Measurements from ENCODE around the gene CREB3. TPM values are rescaled to one million over a fixed set of nuclear protein-coding genes. Genes with fewer than 3 reads are reported as not detected.
A peak's percentile ranks its signal among the peaks of the same experiment; 100 is the strongest.

Gene CREB3
- total RNA-seq, 1 donor from 2014 or later, result 35.9 TPM

DNA sequence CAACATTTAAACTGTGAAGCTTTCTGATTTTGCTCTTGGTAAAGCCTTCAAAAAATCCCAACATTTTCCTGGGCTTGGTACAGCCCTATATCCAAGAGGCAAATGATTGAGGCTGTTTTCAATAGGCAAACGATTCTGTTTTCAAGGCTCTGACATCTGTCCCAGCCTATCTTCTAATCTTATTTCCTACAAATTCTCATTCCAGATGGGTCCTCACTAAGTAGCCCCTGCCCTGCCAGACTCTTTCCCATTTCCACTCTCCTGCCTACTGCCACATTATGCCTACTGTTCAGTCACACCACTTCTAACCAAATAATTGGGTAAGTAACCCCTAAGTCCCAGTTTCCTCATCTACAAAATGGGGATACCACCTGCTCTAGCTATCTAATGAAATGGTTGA is 13.1 kb downstream of the CREB3 start:
- H3K9me3 Mint-ChIP-seq, result no peaks in the 10 kb centered on the region
- DNase-seq (ENCODE audit: low read depth, low spot score), result no peak
- no peaks in the 10 kb centered on the region for H3K27me3 Mint-ChIP-seq (ENCODE audit: low read depth)
- H3K27ac Mint-ChIP-seq (ENCODE audit: unreplicated experiment), result no peak overlapping the region
- H3K4me1 Mint-ChIP-seq, result peaks cover 37% of the 10 kb centered on the region
- peaks cover 18% of the 10 kb centered on the region for H3K36me3 Mint-ChIP-seq (ENCODE audit: low read depth)
- TF ChIP-seq, protein P1, sequence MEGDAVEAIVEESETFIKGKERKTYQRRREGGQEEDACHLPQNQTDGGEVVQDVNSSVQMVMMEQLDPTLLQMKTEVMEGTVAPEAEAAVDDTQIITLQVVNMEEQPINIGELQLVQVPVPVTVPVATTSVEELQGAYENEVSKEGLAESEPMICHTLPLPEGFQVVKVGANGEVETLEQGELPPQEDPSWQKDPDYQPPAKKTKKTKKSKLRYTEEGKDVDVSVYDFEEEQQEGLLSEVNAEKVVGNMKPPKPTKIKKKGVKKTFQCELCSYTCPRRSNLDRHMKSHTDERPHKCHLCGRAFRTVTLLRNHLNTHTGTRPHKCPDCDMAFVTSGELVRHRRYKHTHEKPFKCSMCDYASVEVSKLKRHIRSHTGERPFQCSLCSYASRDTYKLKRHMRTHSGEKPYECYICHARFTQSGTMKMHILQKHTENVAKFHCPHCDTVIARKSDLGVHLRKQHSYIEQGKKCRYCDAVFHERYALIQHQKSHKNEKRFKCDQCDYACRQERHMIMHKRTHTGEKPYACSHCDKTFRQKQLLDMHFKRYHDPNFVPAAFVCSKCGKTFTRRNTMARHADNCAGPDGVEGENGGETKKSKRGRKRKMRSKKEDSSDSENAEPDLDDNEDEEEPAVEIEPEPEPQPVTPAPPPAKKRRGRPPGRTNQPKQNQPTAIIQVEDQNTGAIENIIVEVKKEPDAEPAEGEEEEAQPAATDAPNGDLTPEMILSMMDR (conservative IDR thresholded peaks at IDR 0.05), result no peak
- peak overlapping the region; percentile 88 for H3K4me3 Mint-ChIP-seq

DNA sequence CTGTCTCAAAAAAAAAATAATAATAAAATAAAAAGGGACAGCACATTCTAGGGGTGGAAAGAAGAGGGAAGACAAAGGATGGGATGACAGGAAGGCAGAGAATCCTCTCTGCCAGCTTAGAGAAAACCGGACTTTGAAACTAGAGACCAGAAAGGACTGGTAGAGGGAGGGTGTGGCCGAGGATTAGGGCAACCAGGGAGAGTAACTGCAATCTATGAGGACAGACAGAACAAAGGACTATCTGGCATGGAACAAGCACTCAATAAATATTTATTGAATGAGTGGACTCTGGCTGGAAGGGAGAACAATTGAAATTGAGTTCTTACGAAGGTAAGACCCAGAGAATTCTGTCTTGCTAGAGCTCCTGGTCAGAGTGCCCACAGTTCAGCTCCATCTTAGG is 14.1 kb downstream of the CREB3 start:
- peak overlapping the region; percentile 76 for H3K27ac Mint-ChIP-seq (ENCODE audit: unreplicated experiment)

DNA sequence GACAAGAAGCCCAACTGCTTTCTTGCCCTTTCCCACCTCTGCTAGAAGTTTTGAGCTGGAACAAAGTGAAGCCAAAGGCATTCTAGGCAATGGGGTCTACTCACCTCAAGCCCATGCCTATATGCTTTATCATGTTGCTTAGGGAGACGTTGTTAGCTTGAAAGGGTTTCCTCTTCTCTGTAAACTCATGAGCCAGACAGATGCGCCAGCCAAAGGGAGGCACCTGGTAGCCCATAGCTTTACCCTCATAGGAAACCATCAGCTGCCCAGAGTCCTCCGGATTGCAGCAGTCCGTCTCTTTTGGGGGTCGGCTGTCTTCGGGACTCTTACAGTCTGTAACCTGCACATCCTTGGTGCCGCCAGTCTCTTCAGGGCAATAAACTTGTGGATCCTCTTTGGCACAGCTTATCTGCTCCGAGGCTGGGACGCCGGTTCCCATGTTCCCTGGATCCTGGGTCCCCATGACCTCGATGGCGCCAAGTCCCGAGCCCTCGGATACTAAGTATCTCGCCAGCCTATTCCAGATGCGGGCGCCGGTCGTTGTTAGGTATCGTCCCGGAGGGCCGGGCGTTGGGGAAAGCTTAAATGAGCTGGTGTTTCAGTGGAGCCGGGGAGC is 15.9 kb downstream of the CREB3 start:
- Mint-ChIP-seq H3K36me3 (ENCODE audit: low read depth) (peaks cover 11% of the 10 kb centered on the region), H3K9me3 (no peaks in the 10 kb centered on the region), H3K27ac (ENCODE audit: unreplicated experiment) (peak overlapping the region; percentile 78), H3K27me3 (ENCODE audit: low read depth) (no peaks in the 10 kb centered on the region), H3K4me3 (peak overlapping the region; percentile 95), H3K4me1 (peaks cover 37% of the 10 kb centered on the region)
- TF ChIP-seq, protein P1 (conservative IDR thresholded peaks at IDR 0.05), result no peak
- no peak for DNase-seq (ENCODE audit: low read depth, low spot score)

More for the DNA sequence above, 14.1 kb downstream of the CREB3 start:
- Mint-ChIP-seq H3K27me3 (ENCODE audit: low read depth) (no peaks in the 10 kb centered on the region), H3K9me3 (no peaks in the 10 kb centered on the region), H3K4me3 (peak overlapping the region; percentile 95), H3K36me3 (ENCODE audit: low read depth) (peaks cover 18% of the 10 kb centered on the region), H3K4me1 (peaks cover 37% of the 10 kb centered on the region)
- no peak for DNase-seq (ENCODE audit: low read depth, low spot score)
- TF ChIP-seq, protein P1 (conservative IDR thresholded peaks at IDR 0.05), result no peak

DNA sequence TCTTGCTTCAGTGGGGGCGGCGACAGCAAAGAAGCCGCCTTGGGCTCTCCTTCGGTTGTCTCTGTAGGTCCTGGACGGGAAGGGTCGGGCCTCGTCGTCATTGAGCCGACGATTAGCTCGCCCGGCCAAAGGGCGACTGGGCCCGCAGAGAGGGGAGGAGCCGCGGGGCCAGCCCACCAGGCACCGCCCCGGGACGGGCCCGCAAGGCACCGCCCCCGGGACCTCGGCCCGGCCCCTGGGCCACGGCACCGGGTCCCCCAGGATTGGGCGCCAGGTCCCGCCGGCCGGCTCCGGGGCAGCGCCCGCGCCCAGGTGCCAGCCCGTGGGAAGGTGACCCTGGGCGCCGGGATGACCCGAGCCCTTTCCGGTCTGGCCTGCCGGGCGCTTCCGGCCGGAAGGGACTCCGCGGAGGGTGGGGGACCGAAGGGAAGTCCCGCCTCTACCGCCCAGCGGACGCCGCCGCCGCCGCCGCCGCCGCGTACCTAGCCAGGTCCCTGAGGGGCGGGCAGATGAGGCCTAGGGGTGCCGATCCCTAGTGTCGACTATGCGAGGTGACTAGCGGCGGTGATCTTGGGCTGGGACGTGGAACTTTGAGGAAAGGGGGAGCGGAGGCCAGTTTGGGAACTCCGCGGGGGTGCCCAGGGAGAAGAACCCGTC is 16.5 kb downstream of the CREB3 start, which contains the start of the genes GBA2 and RGP1:
GBA2 (minus strand) TSS at position 371 of the 657 bp plus-strand sequence. CDS start 524 bp downstream, outside the sequence.
RGP1 (plus strand) TSS at position 430 of the 657 bp plus-strand sequence. CDS start 469 bp downstream, outside the sequence.
- Mint-ChIP-seq H3K4me1 (peaks cover 37% of the 10 kb centered on the region), H3K27ac (ENCODE audit: unreplicated experiment) (peak within 1 kb of the TSS; percentile 78)

DNA sequence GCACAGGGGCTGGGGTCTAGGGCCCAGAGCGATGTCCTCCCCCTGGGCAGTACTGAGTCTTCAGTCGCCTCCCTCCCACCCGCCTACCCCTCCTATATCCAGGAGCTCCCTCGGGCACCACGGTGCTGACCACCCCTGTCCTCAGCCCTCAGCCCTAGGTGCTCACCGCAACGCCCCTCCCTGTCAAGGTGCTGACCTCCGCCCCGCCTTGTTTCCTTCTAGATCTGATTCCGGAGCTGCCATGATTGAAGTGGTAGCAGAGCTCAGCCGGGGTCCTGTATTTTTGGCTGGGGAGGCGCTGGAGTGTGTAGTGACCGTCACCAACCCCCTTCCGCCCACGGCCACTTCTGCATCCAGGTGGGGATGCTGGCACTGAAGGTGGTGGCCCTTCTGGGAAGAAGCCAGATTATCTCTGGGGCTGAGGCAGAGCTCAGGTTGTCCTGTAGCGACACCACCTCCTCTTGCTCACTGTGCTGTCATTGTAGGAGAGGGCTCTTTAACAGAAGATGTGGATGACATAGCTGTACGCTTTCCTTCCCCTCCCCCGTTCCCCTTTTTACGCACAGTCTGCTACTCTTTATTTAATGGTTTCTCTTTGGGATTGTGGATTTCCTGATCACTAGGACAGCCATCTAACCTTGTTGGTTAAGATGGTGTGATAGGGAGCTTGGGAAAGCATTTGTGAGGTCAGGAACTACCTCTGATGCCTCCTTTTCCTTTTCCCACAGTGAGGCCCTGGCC is 17.2 kb downstream of the CREB3 start:
- Mint-ChIP-seq H3K4me1 (peaks cover 37% of the 10 kb centered on the region), H3K27ac (ENCODE audit: unreplicated experiment) (no peak overlapping the region), H3K9me3 (no peaks in the 10 kb centered on the region), H3K27me3 (ENCODE audit: low read depth) (no peaks in the 10 kb centered on the region), H3K4me3 (peak overlapping the region; percentile 95), H3K36me3 (ENCODE audit: low read depth) (peaks cover 11% of the 10 kb centered on the region)
- no peak for DNase-seq (ENCODE audit: low read depth, low spot score)
- TF ChIP-seq, protein P1 (conservative IDR thresholded peaks at IDR 0.05), result no peak

More for the DNA sequence above, 16.5 kb downstream of the CREB3 start, which contains the start of the genes GBA2 and RGP1:
- H3K36me3 Mint-ChIP-seq (ENCODE audit: low read depth), result peaks cover 11% of the 10 kb centered on the region
- H3K27me3 Mint-ChIP-seq (ENCODE audit: low read depth), result no peaks in the 10 kb centered on the region
- peak within 1 kb of the TSS; percentile 95 for H3K4me3 Mint-ChIP-seq
- H3K9me3 Mint-ChIP-seq, result no peaks in the 10 kb centered on the region
- peak; percentile 67 for DNase-seq (ENCODE audit: low read depth, low spot score)
- TF ChIP-seq, protein P1 (conservative IDR thresholded peaks at IDR 0.05), result no peak
